B cell (primary cell): ENCODE measurements around the gene SHB.

Source experiments
- CTCF ChIP-seq: fragments of 200-600 bp; IDR thresholded peaks from one replicate; pipeline ENCODE4 v1.8.0; 2022; ENCODE audit warnings: antibody characterized with exemption, mild to moderate bottlenecking
- EZH2 ChIP-seq: IDR thresholded peaks from 2 replicates; pipeline ENCODE4 v1.6.1; 2012; ENCODE audit warnings: borderline replicate concordance, low read depth, mild to moderate bottlenecking, moderate library complexity, low read length; ENCODE audit not compliant: insufficient read depth, poor library complexity, severe bottlenecking

GRCh38 chr9:38023661-38024035 lies 45.4 kb downstream of the SHB start:
- TF ChIP-seq EZH2: no peak
- no peak for TF ChIP-seq CTCF
